Measurements from ENCODE around the gene TMA7. TPM values are rescaled to one million over a fixed set of nuclear protein-coding genes. Genes with fewer than 3 reads are reported as not detected.

Gene TMA7
- total and polyA plus RNA-seq, 10 of the 15 experiments (the other 5 are each of a cell fraction or from before 2014, with no cell fraction given): 319 to 1,760 (median 752) TPM

GRCh38 chr3:48472923-48473616 lies 33.0 kb downstream of the TMA7 start (continued):
- no peak for TF ChIP-seq E2F8 (IDR thresholded peaks at IDR 0.05; ENCODE audit: low read depth, partially characterized antibody)
- TF ChIP-seq HSF1 (IDR thresholded peaks at IDR 0.05; ENCODE audit: low read depth, low read length): no peak
- peak; percentile 97 for TF ChIP-seq STAT1 (conservative IDR thresholded peaks at IDR 0.05)
- no peak for TF ChIP-seq RBBP5 (conservative IDR thresholded peaks at IDR 0.05)
- TF ChIP-seq POU2F2 (IDR thresholded peaks at IDR 0.05; ENCODE audit: borderline replicate concordance, low read depth, low read length): peak; percentile 73; the same call in 1 of the 3 replicates
- peak; percentile 91 for TF ChIP-seq CREM (IDR thresholded peaks at IDR 0.05; ENCODE audit: low read depth)
- peak; percentile 99 for TF ChIP-seq ATF7 (IDR thresholded peaks at IDR 0.05; ENCODE audit: low read depth)
- no peak for TF ChIP-seq NR2C2 (IDR thresholded peaks at IDR 0.05; ENCODE audit: borderline replicate concordance, control insufficient read depth, insufficient read length, low read depth)
- peak; percentile 45 for TF ChIP-seq PKNOX1 (IDR thresholded peaks at IDR 0.05)
- TF ChIP-seq HCFC1 (IDR thresholded peaks at IDR 0.05; ENCODE audit: low read length): peak; percentile 43
- peak; percentile 88 for TF ChIP-seq POLR2A (IDR thresholded peaks at IDR 0.05; ENCODE audit: low read depth, low read length)
- no peak for TF ChIP-seq ZBTB33 (IDR thresholded peaks at IDR 0.05)
- TF ChIP-seq IRF5 (IDR thresholded peaks at IDR 0.05; ENCODE audit: borderline replicate concordance): no peak
- 0 out of 2 replicates have a peak, but pooled peaks have one; percentile 79 for TF ChIP-seq MTA3 (IDR thresholded peaks at IDR 0.05; ENCODE audit: borderline replicate concordance, low read length)
- peak; percentile 94 for TF ChIP-seq TBL1XR1 (IDR thresholded peaks at IDR 0.05; ENCODE audit: low read depth, low read length)
- TF ChIP-seq HDAC2 (IDR thresholded peaks at IDR 0.05): no peak
- TF ChIP-seq BCLAF1 (IDR thresholded peaks at IDR 0.05): no peak
- 0 out of 2 replicates have a peak, but pooled peaks have one; percentile 66 for TF ChIP-seq RCOR1 (conservative IDR thresholded peaks at IDR 0.05; ENCODE audit: low read depth, low read length)
- no peak for TF ChIP-seq TCF12 (IDR thresholded peaks at IDR 0.05; ENCODE audit: low read depth, low read length)

Data from GM12878 (cell line).